ENCODE results near the gene LRRC45.
A peak's percentile ranks its signal among the peaks of the same experiment; 100 is the strongest.

GRCh38 chr17:81991684-81992305 is 31.3 kb upstream of the LRRC45 start:
- TF ChIP-seq CTCF (tag by site-specific recombination; IDR thresholded peaks at IDR 0.05) (peak; percentile 52), KLF16 (tag by site-specific recombination; IDR thresholded peaks at IDR 0.05) (no peak), ZNF777 (tag by site-specific recombination; IDR thresholded peaks at IDR 0.05; ENCODE audit: borderline replicate concordance) (no peak)

All from HEK293 (cell line).